Activated T-helper 9 cell treated with anti-CD3 and anti-CD28 coated beads, Interleukin-2, amount 50 U/mL, for 16 hours (primary cell): ENCODE measurements around the gene NRN1L.
"Not testable (repeated sequence)": the region's sequence is repeated elsewhere in the genome, so short reads cannot be mapped to it uniquely, and the experiment has no call there.

Source experiments
- DNase-seq: peaks from one replicate; pipeline ENCODE4 v3.0.0-alpha.2; 2020; ENCODE audit warnings: low read depth

The NRN1L gene

GRCh38 chr16:67861877-67862276 lies 22.8 kb upstream of the NRN1L start:
- DNase-seq, result no peak

GRCh38 chr16:67862623-67863583 lies 21.8 kb upstream of the NRN1L start:
- DNase-seq, result no peak

DNA sequence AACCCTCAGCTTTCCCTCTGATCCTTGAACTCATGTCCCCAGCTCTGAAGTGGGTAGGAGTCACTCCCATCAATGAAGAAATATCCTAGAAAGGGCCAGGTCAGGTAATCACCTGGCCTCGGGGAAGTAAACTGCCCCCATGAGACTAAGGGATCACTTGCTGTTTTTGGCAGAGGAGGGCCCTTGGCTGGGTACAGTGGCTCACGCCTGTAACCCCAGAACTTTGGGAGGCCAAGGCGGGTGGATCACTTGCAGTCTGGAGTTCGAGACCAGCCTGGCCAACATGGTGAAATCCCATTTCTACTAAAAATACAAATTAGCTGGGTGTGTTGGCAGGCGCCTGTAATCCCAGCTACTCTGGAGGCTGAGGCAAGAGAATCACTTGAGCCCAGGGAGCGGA lies 20.6 kb upstream of the NRN1L start:
- DNase-seq, result not testable (repeated sequence)

DNA sequence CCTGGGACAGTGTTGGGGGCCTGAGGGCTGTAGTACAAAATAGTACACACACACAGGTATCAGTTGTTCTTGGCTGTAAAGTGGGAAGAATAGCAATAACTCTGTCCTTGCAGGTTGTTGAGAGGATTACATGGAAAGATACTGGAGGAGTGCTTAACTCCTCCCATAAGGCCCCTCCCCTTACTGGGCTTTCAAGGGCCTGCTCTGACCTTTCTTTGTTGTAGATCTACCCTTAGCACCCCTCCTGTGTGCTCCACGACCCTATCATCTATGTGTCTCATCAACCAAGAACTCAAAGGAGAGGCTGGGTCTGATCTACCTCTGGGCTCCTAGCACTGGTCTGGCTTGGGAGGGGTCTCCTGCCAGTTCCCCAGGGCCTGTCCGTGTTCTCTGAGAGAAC lies 20.1 kb upstream of the NRN1L start:
- DNase-seq, result no peak

- no peak for DNase-seq
These were observed 19.4 kb upstream of the NRN1L start for GRCh38 chr16:67865318-67865717.

- no peak for DNase-seq
These were observed 16.4 kb upstream of the NRN1L start for GRCh38 chr16:67868290-67868689.

GRCh38 chr16:67869653-67870052 lies 15.0 kb upstream of the NRN1L start:
- DNase-seq, result no peak

DNA sequence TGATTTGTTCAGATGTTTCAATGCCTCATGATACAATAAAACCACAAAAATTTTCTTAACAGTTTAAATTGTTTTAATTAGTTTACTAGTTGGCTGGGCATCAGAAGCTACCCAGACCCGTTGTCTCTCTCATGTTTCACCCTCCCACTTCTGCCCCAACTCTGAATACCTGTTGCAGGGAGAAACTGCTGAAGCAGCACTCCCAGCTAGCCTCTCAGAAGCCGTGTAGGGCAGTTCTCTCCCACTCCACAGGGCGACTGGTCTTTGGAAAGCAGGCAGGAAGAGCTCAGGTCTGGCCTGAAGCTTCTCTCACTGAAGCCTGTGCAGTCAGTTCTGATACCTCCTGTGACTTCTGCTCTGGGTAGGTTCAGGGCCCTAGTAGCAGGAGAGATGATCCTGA lies 13.4 kb upstream of the NRN1L start:
- no peak for DNase-seq

- DNase-seq, result no peak
These were observed 12.5 kb upstream of the NRN1L start for GRCh38 chr16:67872131-67872630.

- DNase-seq, result peak; percentile 82
These were observed 11.9 kb upstream of the NRN1L start, which contains the start of gene EDC4 for GRCh38 chr16:67872631-67873434. Gene EDC4, plus strand, starts transcription at chr16:67873052. Its CDS starts 210 bp downstream, at chr16:67873262.

GRCh38 chr16:67873435-67874370 lies 11.0 kb upstream of the NRN1L start:
- no peak for DNase-seq

GRCh38 chr16:67874372-67874771 lies 10.3 kb upstream of the NRN1L start:
- DNase-seq, result no peak

- no peak for DNase-seq
These were observed 7.6 kb upstream of the NRN1L start for GRCh38 chr16:67877064-67877463.

DNA sequence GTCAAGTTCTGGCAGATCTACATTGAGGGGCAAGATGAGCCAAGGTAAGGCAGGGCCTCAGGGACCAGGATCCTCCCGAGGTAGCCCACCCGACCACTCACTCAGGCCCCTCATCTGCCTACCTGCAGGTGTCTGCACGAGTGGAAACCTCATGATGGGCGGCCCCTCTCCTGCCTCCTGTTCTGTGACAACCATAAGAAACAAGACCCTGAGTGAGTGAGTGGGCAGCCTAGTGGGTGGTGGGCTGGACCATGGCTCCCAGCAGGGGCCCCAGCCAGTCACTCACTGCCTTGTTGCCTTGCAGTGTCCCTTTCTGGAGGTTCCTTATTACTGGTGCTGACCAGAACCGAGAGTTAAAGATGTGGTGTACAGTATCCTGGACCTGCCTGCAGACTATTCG lies 6.5 kb upstream of the NRN1L start:
- DNase-seq, result no peak

DNA sequence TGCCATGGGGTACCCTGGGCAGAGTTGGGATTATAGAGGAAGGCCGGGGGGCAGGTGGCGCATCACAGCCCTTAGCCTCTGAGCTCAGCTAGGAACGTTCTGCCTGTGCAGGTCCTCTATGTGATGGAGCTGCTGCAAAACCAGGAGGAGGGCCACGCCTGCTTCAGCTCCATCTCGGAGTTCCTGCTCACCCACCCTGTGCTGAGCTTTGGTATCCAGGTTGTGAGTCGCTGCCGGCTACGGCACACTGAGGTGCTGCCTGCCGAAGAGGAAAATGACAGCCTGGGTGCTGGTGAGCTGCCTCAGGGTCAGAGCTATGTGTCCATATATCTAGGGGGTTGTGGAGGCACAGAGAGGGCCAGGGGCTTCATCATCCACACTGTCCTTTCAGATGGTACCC lies 5.8 kb upstream of the NRN1L start:
- DNase-seq, result no peak

DNA sequence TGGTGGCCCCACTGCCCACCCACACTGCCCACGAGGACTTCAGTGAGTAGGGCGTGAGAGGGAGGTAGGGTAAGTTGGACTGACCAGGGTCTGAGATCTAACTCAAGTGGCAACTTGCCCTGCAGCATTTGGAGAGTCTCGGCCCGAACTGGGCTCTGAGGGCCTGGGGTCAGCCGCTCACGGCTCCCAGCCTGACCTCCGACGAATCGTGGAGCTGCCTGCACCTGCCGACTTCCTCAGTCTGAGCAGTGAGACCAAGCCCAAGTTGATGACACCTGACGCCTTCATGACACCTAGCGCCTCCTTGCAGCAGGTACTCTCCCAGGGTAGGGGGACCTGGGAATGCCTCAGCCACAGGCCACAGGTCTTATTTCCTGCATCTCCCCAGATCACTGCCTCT lies 5.2 kb upstream of the NRN1L start:
- no peak for DNase-seq

GRCh38 chr16:67879936-67880335 lies 4.7 kb upstream of the NRN1L start:
- DNase-seq, result no peak

DNA sequence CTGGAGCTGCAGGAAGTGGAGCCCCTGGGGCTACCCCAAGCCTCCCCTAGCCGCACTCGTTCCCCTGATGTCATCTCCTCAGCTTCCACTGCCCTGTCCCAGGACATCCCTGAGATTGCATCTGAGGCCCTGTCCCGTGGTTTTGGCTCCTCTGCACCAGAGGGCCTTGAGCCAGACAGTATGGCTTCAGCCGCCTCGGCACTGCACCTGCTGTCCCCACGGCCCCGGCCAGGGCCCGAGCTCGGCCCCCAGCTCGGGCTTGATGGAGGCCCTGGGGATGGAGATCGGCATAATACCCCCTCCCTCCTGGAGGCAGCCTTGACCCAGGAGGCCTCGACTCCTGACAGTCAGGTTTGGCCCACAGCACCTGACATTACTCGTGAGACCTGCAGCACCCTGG lies 4.1 kb upstream of the NRN1L start:
- no peak for DNase-seq

- no peak for DNase-seq
These were observed 3.0 kb upstream of the NRN1L start for GRCh38 chr16:67881621-67882161.

- DNase-seq, result no peak
These were observed 2.1 kb upstream of the NRN1L start for GRCh38 chr16:67882374-67883145.
